A673 (cell line): ENCODE measurements around the gene MYO3A.

ENCODE experiments used
- CTCF ChIP-seq: fragments of 300-800, 200-600 bp; sonication (generic); conservative IDR thresholded peaks from 2 replicates; pipeline ENCODE4 v1.5.1; 2017; ENCODE audit warnings: low read depth, mild to moderate bottlenecking, antibody characterized with exemption, low read length, moderate library complexity, mixed read lengths
- EZH2 ChIP-seq: fragments of 200-600 bp; sonication (generic); IDR thresholded peaks from 2 replicates; pipeline ENCODE4 v1.6.1; 2017; ENCODE audit warnings: borderline replicate concordance, low read depth, mild to moderate bottlenecking, mixed read lengths, antibody characterized with exemption, low read length; ENCODE audit not compliant: poor library complexity, severe bottlenecking

- no peak for TF ChIP-seq CTCF
- TF ChIP-seq EZH2: no peak
Observed at GRCh38 chr10:25999295-25999981, 65.4 kb downstream of the MYO3A start.
